Left lung (tissue), 10 donors: ENCODE results near the gene CDH12. TPM values are rescaled to one million over a fixed set of nuclear protein-coding genes. Genes with fewer than 3 reads are reported as not detected.

Experiments used
- ATAC-seq: fragments of 200-7000 bp; cut with Tn5 transposase; one replicate; pipeline ENCODE4 v1.9.1; 2020; ENCODE audit warnings: moderate library complexity
- DNase-seq, 4 donors: peaks; one replicate each; pipeline ENCODE4 v3.0.0-alpha.2; 2013 to 2020
- H3K27ac ChIP-seq, 2 donors: fragments of 200-600 bp; sonication (generic) in 1 of 2; one replicate each; pipeline versions ENCODE4 v1.5.0 to v1.8.0; 2020 to 2021
- H3K27me3 ChIP-seq, 2 donors: fragments of 200-600 bp; sonication (generic) in 1 of 2; one replicate each; pipeline versions ENCODE4 v1.5.0 to v1.8.0; 2020 to 2021
- H3K36me3 ChIP-seq, 2 donors: fragments of 200-600 bp; sonication (generic) in 1 of 2; one replicate each; pipeline versions ENCODE4 v1.5.0 to v1.8.0; 2020 to 2021
- H3K4me1 ChIP-seq, 2 donors: fragments of 200-600 bp; one replicate each; pipeline ENCODE4 v1.8.0; 2021
- H3K4me3 ChIP-seq, 2 donors: fragments of 200-600 bp; sonication (generic) in 1 of 2; one replicate each; pipeline versions ENCODE4 v1.5.0 to v1.8.0; 2020 to 2021; ENCODE audit warnings: mild to moderate bottlenecking in 1 of 2
- H3K9me3 ChIP-seq, 2 donors: fragments of 200-600 bp; sonication (generic) in 1 of 2; one replicate each; pipeline versions ENCODE4 v1.5.0 to v1.8.0; 2020 to 2021
- intact Hi-C, 2 donors: fragments of 100-400 bp; cut with DNase I; formaldehyde crosslinking; loops; one replicate each; pipeline versions ENCODE4 v1.11.2 to v1.14.2; 2022
- polyA plus RNA-seq, 6 donors: library from polyadenylated mRNA; unstranded; fragments of 120-200 nt; gene quantifications; one replicate each; pipeline ENCODE4 v1.2.1, GENCODE V29; 2013; ENCODE audit not compliant: insufficient read length in 6 of 6
- total RNA-seq, 2 donors: library from RNA; stranded (reverse); fragmentation: NEBNext Ultra II Directional; extraction: Animal tissue kit (Norgen Biotek cat#: 25700); gene quantifications; one replicate each; pipeline ENCODE4 v1.2.1, GENCODE V29; 2021
- TF ChIP-seq, protein P1 (sequence below), 2 donors: fragments of 200-600 bp; sonication (generic) in 1 of 2; IDR thresholded peaks; one replicate each; pipeline versions ENCODE4 v1.5.0 to v1.8.0; 2021; ENCODE audit warnings: antibody characterized with exemption in 2 of 2
- donor health status: DM: no; HTN: yes; CAD: no.
- donor health status: DM: no; HTN: no; CAD: no.

The CDH12 gene
- total and polyA plus RNA-seq, 8 donors, result 2.6 to 6.5 (median 5.2) TPM; not detected in 2

DNA sequence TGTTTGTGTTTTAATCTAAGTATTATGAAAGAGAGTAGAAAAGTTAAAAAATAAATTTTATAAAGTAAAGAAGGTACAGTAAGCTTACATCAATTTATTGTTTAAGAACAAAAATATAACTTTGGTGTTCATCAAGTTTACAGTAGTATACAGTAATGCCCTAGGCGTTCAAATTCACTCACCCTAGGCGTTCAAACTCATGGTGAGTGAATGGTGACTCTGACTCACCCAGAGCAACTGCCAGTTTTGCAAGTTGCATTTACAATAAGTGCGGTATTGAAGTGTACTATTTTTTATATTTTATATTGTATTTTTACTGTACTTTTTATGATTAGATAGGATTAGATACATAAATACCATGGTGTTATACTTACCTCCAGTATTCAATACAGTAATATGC, 421.3 kb downstream of the CDH12 start:
- ATAC-seq, result no peak
- H3K4me1 ChIP-seq, result no peaks in the 10 kb centered on the region
- no peaks in the 10 kb centered on the region for H3K36me3 ChIP-seq
- H3K27me3 ChIP-seq, result no peaks in the 10 kb centered on the region
- no peak overlapping the region for H3K4me3 ChIP-seq
- no peak overlapping the region for H3K27ac ChIP-seq
- intact Hi-C loops, result no loop called here
- H3K9me3 ChIP-seq, result no peaks in the 10 kb centered on the region
- TF ChIP-seq, protein P1, sequence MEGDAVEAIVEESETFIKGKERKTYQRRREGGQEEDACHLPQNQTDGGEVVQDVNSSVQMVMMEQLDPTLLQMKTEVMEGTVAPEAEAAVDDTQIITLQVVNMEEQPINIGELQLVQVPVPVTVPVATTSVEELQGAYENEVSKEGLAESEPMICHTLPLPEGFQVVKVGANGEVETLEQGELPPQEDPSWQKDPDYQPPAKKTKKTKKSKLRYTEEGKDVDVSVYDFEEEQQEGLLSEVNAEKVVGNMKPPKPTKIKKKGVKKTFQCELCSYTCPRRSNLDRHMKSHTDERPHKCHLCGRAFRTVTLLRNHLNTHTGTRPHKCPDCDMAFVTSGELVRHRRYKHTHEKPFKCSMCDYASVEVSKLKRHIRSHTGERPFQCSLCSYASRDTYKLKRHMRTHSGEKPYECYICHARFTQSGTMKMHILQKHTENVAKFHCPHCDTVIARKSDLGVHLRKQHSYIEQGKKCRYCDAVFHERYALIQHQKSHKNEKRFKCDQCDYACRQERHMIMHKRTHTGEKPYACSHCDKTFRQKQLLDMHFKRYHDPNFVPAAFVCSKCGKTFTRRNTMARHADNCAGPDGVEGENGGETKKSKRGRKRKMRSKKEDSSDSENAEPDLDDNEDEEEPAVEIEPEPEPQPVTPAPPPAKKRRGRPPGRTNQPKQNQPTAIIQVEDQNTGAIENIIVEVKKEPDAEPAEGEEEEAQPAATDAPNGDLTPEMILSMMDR (IDR thresholded peaks at IDR 0.05), result no peak
- DNase-seq, result no peak

DNA sequence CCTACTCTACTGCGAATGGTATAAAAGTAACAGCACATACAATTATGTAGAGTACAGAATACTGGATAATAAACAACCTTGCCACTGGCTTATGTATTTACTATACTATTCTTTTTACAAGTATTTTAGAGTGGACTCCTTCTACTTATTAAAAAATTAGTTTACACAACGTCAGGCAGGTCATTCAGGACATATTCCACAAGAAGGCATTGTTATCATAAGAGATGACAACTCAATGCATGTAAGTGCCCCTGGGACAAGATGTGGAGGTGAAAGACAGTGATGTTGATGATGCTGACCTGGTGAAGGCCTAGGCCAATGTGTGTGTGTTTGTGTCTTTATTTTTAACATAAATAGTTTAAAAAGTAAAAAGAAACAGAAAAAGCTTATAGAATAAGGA, 421.7 kb downstream of the CDH12 start:
- Histone ChIP-seq H3K4me1 (no peaks in the 10 kb centered on the region), H3K36me3 (no peaks in the 10 kb centered on the region), H3K9me3 (no peaks in the 10 kb centered on the region), H3K27me3 (no peaks in the 10 kb centered on the region), H3K4me3 (no peak overlapping the region), H3K27ac (no peak overlapping the region)
- TF ChIP-seq, protein P1 (IDR thresholded peaks at IDR 0.05), result no peak
- DNase-seq (no peak), ATAC-seq (no peak)
- intact Hi-C loops, result no loop called here

DNA sequence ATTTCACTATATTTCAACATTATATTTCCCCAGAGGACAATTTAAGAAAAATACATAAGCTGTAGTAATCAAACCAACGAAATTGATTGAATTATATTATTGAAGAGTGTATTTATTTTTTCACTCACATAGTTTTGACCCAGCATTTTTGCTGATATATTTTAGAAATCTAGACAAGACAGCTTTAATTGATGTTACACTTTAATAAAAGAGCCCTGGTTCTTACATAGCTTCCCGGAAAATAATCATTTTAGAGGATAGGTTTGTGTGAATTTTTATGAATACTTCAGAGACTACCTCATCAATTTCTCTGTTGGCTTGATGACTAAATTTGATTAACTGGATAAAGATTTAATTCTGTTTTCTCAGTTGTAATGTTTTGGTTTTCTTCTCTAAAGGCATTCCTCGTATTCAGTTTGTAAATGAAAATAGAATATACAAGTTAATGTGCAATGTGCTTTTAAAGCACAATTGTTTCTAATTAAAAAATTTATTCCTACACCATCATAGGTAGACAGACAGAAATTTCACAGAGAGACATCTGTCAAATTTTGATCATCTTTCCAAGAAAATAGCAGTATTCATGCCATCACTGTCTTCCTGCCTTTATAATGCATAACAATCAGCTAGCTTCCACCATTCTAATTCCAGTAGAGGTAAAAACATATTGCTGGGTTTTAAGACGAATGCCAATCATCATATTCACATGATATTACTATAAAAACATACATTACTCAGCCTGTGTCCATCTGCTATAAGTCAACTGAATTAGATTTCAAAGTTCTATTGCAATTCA, 441.4 kb downstream of the CDH12 start:
- no peaks in the 10 kb centered on the region for H3K36me3 ChIP-seq
- no peak for DNase-seq
- TF ChIP-seq, protein P1 (IDR thresholded peaks at IDR 0.05), result no peak
- no peak for ATAC-seq
- H3K4me1 ChIP-seq, result no peaks in the 10 kb centered on the region
- intact Hi-C loops, result no loop called here
- H3K4me3 ChIP-seq, result no peak overlapping the region
- H3K27me3 ChIP-seq, result no peaks in the 10 kb centered on the region
- no peaks in the 10 kb centered on the region for H3K9me3 ChIP-seq
- no peak overlapping the region for H3K27ac ChIP-seq

DNA sequence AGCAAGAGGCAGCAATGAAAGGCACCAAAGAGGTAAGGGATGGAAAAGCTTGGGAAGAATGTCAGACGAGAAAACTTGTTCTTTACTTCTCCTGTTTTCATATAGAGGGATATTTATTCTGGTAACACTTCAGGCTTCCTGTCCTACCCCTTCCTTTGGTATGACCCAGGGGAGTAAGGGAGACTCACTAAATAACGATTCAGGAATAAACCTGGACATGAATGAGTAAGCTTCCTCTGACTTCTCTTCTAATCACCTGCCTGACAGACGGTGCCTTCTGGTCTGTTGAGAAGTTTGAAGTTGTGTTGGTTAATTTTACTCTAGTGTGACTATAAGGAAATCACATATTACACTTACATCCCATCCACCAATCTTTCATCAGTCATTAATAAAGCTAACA, 461.2 kb downstream of the CDH12 start:
- Histone ChIP-seq H3K4me3 (no peak overlapping the region), H3K36me3 (no peaks in the 10 kb centered on the region), H3K27ac (no peak overlapping the region), H3K4me1 (no peaks in the 10 kb centered on the region), H3K27me3 (no peaks in the 10 kb centered on the region), H3K9me3 (no peaks in the 10 kb centered on the region)
- ATAC-seq (no peak), DNase-seq (no peak)
- TF ChIP-seq, protein P1 (IDR thresholded peaks at IDR 0.05), result no peak
- intact Hi-C loops, result no loop called here

DNA sequence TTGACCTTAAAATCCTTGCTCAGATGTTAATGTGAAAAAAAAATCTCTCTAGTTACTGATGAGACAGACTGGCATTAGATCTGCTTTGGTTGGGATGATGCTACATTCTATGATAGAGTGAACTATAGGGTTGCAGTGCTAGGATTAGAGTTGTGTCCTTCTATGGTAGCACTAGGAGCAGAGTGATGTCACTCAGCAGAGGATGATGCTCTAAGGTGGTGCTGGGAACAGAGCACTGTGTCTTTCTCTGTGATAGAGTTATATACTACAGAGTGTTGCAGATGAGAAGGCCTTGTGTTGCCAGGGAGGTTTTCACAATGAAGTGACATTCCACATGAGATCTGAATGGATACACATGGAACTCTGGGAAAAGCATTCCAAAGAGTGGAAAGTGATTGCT, 462.3 kb downstream of the CDH12 start:
- Histone ChIP-seq H3K36me3 (no peaks in the 10 kb centered on the region), H3K4me1 (no peaks in the 10 kb centered on the region), H3K27ac (no peak overlapping the region), H3K9me3 (no peaks in the 10 kb centered on the region), H3K27me3 (no peaks in the 10 kb centered on the region), H3K4me3 (no peak overlapping the region)
- no peak for DNase-seq
- TF ChIP-seq, protein P1 (IDR thresholded peaks at IDR 0.05), result no peak
- intact Hi-C loops, result no loop called here
- no peak for ATAC-seq
